Tibial artery (tissue), 4 donors: ENCODE results near the gene FBXL17.

Source experiments
- DNase-seq, 2 donors: peaks; one replicate each; pipeline ENCODE4 v3.0.0-alpha.2; 2019
- H3K27ac ChIP-seq, 2 donors: fragments of 200-600 bp; sonication (generic) in 1 of 2; 1 replicate in 1 of 2; 2 replicates in 1 of 2; pipeline ENCODE4 v1.5.1; 2018 to 2019; ENCODE audit warnings: mild to moderate bottlenecking in 1 of 2
- H3K27me3 ChIP-seq, 2 donors: fragments of 200-600 bp; sonication (generic) in 1 of 2; one replicate each; pipeline versions ENCODE4 v1.5.1 to v1.6.0; 2016 to 2019
- H3K36me3 ChIP-seq, 3 donors: fragments of 200-600 bp; sonication (generic) in 2 of 3; one replicate each; pipeline ENCODE4 v1.5.1; 2016 to 2019; ENCODE audit warnings: mild to moderate bottlenecking in 2 of 3
- H3K4me1 ChIP-seq, 4 donors: fragments of 200-600 bp; sonication (generic) in 2 of 4; 1 replicate in 3 of 4; 2 replicates in 1 of 4; pipeline ENCODE4 v1.5.1; 2016 to 2019
- H3K4me3 ChIP-seq, 2 donors: fragments of 200-600 bp; sonication (generic) in 1 of 2; 1 replicate in 1 of 2; 2 replicates in 1 of 2; pipeline ENCODE4 v1.5.1; 2018 to 2019; ENCODE audit warnings: mild to moderate bottlenecking in 2 of 2
- H3K9me3 ChIP-seq, 3 donors: fragments of 200-600 bp; sonication (generic) in 1 of 3; one replicate each; pipeline ENCODE4 v1.5.1; 2016 to 2019
- intact Hi-C: fragments of 100-400 bp; cut with DNase I; formaldehyde crosslinking; loops from one replicate; pipeline ENCODE4 v1.15.0; 2023; ENCODE audit warnings: low total_unique reads
- TF ChIP-seq, protein P1 (sequence below), 2 experiments: fragments of 200-600 bp in 1 of 2; fragments of 450-650 bp in 1 of 2; IDR thresholded peaks; one replicate each; pipeline ENCODE4 v1.5.1; 2017 to 2019; ENCODE audit warnings: antibody characterized with exemption in 2 of 2, mild to moderate bottlenecking in 1 of 2, moderate library complexity in 1 of 2

The FBXL17 gene

DNA sequence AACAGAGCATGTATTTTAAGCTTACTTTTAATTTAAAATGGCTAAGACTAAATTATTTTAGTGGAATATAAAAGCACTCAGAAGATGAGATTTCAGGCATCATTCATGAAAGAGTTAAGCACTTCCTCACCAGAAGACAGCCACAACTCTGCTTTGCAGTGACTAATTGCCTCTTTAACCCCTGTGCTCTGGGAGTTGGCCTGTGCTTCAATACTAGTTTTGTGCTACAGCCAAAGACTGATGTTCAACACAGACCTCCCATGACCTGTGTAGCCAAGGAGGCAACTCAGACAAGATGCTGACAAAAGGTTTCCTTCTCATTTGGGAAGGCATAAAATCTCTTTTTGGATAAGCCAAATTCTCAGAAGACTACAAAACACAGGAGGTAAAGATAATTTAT, 353.5 kb downstream of the FBXL17 start:
- TF ChIP-seq, protein P1, sequence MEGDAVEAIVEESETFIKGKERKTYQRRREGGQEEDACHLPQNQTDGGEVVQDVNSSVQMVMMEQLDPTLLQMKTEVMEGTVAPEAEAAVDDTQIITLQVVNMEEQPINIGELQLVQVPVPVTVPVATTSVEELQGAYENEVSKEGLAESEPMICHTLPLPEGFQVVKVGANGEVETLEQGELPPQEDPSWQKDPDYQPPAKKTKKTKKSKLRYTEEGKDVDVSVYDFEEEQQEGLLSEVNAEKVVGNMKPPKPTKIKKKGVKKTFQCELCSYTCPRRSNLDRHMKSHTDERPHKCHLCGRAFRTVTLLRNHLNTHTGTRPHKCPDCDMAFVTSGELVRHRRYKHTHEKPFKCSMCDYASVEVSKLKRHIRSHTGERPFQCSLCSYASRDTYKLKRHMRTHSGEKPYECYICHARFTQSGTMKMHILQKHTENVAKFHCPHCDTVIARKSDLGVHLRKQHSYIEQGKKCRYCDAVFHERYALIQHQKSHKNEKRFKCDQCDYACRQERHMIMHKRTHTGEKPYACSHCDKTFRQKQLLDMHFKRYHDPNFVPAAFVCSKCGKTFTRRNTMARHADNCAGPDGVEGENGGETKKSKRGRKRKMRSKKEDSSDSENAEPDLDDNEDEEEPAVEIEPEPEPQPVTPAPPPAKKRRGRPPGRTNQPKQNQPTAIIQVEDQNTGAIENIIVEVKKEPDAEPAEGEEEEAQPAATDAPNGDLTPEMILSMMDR (IDR thresholded peaks at IDR 0.05), result no peak
- no peak overlapping the region for H3K27ac ChIP-seq
- no peaks in the 10 kb centered on the region for H3K4me1 ChIP-seq
- no peak for DNase-seq
- no peaks in the 10 kb centered on the region for H3K9me3 ChIP-seq
- intact Hi-C loops, result no loop called here
- no peaks in the 10 kb centered on the region for H3K27me3 ChIP-seq
- H3K36me3 ChIP-seq, result no peaks in the 10 kb centered on the region
- H3K4me3 ChIP-seq, result no peak overlapping the region

GRCh38 chr5:108025957-108026356, 355.9 kb downstream of the FBXL17 start:
- H3K4me1 ChIP-seq, result no peaks in the 10 kb centered on the region
- H3K36me3 ChIP-seq, result no peaks in the 10 kb centered on the region
- no peak for DNase-seq
- no peaks in the 10 kb centered on the region for H3K27me3 ChIP-seq
- no peak overlapping the region for H3K27ac ChIP-seq
- no peak overlapping the region for H3K4me3 ChIP-seq
- TF ChIP-seq, protein P1 (IDR thresholded peaks at IDR 0.05), result no peak
- no peaks in the 10 kb centered on the region for H3K9me3 ChIP-seq
- intact Hi-C loops, result no loop called here

- no peaks in the 10 kb centered on the region for H3K9me3 ChIP-seq
- H3K4me3 ChIP-seq, result no peak overlapping the region
- TF ChIP-seq, protein P1 (IDR thresholded peaks at IDR 0.05), result no peak
- no peaks in the 10 kb centered on the region for H3K4me1 ChIP-seq
- H3K27ac ChIP-seq, result no peak overlapping the region
- intact Hi-C loops, result no loop called here
- DNase-seq, result no peak
- no peaks in the 10 kb centered on the region for H3K27me3 ChIP-seq
- no peaks in the 10 kb centered on the region for H3K36me3 ChIP-seq
Measured at GRCh38 chr5:108024986-108025385, 356.9 kb downstream of the FBXL17 start.

DNA sequence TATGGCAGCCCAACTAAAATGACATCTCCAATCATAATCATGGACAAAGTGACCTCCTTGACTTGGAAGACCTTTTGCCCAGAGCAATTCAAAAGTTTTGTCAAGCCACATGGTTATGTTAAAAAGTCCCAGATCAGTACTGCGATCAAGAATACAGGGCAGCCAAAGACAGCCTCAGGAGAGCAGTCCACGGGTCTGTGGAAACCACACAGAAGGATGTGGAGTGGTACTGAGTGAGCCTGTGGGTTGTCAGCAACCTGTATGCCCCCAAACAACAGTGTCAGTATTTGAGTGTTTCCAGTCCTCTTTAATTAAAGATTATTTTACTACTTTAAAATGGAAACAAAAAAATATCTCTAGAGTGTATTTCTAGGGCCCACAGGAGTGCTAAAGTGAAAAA, 365.8 kb downstream of the FBXL17 start:
- TF ChIP-seq, protein P1 (IDR thresholded peaks at IDR 0.05), result no peak
- Histone ChIP-seq H3K36me3 (peaks cover 0 to 5% (median 0%) of the 10 kb centered on the region in 3 donors), H3K4me1 (no peaks in the 10 kb centered on the region), H3K4me3 (no peak overlapping the region), H3K27me3 (no peaks in the 10 kb centered on the region), H3K9me3 (no peaks in the 10 kb centered on the region), H3K27ac (no peak overlapping the region)
- intact Hi-C loops, result no loop called here
- DNase-seq, result no peak

DNA sequence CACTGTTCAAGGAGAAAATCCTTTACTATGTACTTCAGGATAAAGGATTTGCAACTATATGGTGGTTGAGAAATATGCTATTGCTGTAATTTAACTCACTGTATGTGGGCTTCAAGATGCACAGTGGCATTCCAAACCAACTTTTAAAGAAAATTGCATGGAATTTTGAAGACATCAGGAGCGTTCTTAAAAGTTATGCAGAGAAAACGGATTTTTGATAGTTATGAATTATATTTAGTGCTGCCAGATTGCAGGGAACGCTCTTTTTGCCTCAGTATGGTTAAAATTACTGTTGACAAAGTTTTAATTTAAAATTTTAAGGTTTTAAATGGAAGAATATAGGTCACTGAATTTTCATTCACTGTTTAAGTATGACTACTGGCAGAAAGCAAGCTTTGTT, 375.1 kb downstream of the FBXL17 start:
- no peaks in the 10 kb centered on the region for H3K36me3 ChIP-seq
- TF ChIP-seq, protein P1 (IDR thresholded peaks at IDR 0.05), result no peak
- intact Hi-C loops, result no loop called here
- peaks cover 0 to 20% (median 0%) of the 10 kb centered on the region in 4 donors for H3K4me1 ChIP-seq
- no peak overlapping the region for H3K27ac ChIP-seq
- no peak overlapping the region for H3K4me3 ChIP-seq
- DNase-seq, result no peak
- no peaks in the 10 kb centered on the region for H3K9me3 ChIP-seq
- H3K27me3 ChIP-seq, result no peaks in the 10 kb centered on the region

DNA sequence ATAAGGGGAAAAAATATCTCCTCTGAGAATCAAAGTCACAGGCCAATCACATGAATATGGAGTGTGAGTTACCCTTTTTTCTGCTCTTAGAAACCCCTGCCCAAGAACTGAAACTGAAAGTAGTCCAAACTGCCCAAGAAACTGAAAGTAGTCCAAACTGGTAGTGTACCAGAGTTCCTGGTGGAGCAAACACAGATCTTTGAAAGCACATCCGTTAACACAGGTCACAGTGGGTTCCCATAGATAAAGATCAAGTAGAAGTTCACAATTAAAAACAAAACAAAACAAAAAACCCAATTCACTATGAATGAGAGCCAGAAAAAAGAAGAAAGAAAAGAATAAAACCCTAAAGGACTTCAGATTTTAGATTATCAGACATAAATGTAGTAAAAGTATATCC, 378.7 kb downstream of the FBXL17 start:
- no peak for DNase-seq
- no peak overlapping the region for H3K27ac ChIP-seq
- TF ChIP-seq, protein P1 (IDR thresholded peaks at IDR 0.05), result no peak
- H3K9me3 ChIP-seq, result no peaks in the 10 kb centered on the region
- H3K36me3 ChIP-seq, result no peaks in the 10 kb centered on the region
- no peak overlapping the region for H3K4me3 ChIP-seq
- intact Hi-C loops, result no loop called here
- H3K4me1 ChIP-seq, result peaks cover 0 to 20% (median 0%) of the 10 kb centered on the region in 4 donors
- H3K27me3 ChIP-seq, result no peaks in the 10 kb centered on the region
